HPDE6-E6E7 (cell line): ENCODE data around the gene ROR2.

Source experiments
- DNase-seq: peaks from one replicate; pipeline ENCODE4 v3.0.0; 2011; ENCODE audit warnings: missing footprints; ENCODE audit errors: extremely low spot score

Gene ROR2

DNA sequence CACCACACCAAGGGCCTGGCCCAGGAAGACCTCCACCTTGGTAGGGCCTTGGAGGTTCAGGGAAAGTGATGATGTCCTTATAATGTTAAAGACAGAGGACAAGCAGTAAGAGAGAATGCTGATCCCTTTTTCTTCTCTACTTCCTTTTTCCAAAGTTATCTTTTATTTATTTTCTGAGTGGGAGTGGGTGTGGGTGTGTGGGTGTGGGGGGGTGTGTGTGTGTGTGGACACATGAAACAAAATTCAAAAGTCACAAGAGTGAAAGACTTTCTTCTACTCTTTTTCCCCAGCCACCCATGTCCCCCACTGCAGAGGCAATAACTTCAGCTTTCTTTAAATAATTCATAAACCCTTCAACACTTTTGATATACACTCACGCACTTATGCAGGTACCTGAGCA, 70.8 kb downstream of the ROR2 start:
- no peak for DNase-seq

DNA sequence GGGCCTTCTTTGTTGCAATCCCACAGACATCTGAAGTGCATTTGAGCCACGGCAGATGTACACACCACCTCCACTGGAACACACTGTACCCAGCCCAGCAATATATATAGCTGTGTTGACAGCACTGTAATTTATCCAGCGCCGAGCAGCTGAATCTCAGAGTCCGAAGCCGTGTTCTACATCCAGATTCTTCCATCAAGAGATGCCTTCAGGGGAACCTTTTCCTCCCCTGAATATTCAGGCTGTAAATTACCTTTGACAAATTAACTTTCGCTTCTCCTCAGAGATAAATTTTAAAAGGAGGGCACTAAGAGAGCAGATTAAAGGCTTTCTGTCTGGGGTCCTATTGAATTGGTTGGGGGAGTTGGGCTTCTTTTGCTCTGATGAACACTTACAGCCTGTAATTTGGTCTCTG, 76.4 kb downstream of the ROR2 start:
- no peak for DNase-seq

DNA sequence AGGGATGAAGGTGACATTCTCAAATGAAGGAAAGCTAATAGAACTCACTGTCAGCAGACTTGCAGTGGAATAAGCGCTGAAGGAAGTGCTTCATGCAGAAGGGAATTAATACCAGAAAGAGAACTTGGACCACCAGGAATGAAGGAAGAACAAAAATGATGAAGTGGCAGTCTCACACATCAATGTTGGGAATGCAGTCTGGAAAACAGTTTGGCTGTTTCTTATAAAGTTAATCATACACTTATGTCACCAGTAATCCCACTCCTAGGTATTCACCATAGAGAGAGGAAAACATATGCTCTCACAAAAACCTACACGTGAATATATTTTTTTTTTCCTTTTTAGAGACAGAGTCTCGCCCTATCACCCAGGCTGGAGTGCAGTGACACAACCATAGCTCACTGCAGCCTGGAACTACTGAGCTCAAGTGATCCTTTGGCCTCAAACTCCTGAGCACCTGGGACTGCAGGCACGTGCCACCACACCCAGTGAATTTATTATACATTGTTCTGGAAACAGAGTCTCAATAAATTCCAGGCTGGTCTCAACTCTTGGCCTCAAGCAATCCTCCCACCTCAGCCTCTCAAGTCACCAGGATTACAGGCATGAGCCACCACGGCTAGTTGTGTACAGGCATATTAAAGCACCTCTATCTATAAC, 81.2 kb downstream of the ROR2 start:
- no peak for DNase-seq

DNA sequence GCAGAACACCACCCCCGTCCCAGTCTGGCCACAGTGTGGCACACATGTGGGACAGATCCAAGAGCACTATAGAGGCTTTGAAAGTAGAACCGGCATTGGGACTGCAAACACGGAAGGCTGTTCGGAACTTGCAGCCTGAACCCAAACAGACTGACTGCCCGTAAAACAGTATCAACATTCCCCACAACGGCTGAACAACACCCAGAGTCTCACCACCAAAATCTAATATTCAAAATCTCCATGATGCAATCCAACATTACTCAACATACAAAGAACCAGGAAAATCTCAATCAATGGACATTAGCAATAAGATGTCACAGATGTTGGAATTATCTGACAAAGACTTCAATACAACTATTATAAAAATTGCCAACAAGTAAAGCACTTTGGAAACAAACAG, 82.3 kb downstream of the ROR2 start:
- no peak for DNase-seq

DNA sequence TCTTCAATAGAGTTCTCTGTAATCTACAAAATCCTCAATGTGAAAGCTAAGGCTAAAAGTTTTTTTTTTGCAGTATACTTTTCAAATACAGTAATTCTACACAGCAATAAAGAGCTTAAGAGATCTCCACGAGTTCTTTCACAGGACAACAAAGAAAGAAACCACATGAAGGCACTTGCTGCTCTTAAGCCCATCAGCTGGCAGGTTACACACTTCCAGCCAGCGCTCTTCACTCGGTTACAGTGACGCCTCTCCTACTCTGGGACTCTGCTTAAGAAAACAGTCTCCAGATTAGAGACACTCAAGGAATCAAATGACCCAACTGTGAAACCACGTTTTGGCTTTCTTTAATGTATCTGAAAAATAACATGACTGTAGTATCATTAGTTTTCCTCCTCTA, 85.0 kb downstream of the ROR2 start:
- no peak for DNase-seq

DNA sequence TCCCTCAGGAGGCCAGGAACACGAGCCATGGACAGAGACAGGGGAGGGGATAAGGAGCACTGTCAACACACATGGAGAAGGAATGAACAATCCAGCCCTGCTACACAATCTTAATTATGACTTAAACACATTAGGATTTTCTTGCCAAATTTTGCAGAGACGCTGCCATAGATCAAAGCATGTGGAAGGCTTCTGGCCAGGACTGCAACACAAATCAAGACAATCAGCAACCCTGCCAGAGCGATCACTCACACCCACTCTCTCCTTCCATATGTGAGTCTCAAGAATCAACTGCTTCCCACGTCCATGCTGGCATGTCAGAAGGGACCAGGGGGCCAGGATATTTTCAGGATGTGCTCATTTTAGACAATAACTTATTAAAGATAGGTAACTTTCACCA, 85.6 kb downstream of the ROR2 start:
- no peak for DNase-seq

DNA sequence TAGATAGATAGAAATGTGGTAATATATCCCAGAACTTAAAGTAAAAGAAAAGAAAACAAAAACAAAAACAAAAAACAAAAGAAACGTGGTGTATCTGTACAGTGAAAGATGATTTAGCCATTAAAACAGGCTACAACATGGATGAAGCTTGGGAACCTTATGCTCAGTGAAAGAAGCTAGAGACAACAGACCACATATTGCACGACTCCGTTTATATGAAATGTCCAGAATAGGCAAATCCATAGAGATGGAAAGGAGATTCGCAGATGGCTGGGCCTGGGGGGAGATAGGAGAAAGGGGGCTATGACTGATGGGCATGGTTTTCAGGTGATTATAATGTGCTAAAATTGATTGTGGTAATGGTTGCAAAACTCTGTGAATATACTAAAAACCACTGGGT, 86.6 kb downstream of the ROR2 start:
- DNase-seq = no peak

DNA sequence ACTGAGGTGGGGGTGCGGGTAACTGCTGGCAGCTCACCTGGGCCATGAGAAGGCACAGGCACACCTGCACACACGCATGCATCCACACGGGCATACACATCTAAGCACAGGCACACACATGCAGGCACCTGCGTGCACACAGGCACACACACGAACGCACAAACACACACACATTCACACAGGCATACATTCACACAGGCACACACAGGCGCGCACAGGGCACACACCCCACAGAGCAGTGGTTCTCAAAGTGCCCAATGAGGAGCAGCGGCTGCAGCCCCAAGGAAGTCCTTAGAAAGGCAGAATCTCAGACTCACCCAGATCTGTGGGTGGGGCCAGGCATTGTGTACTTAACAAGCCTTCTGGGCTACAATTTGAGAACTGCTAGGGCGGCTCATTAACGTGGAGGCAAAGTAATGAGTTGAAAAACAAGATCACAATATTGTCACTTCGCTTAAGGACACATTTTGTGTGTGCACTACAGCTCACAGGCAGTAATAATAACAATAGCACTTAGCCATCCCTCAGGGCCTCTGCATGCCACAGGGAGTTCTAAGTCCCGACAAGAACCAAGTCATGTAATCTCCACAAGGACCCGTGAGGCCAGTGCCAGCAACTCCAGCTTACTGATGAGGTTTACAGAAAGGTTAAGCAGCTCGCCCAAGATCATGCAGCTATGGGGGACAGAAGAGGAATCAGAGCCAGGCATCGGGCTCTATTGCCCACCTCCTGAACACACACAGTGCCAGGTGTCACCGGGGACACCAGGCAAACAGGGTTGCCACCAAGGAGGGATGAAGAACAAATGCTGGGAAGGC, 91.6 kb downstream of the ROR2 start:
- no peak for DNase-seq

DNA sequence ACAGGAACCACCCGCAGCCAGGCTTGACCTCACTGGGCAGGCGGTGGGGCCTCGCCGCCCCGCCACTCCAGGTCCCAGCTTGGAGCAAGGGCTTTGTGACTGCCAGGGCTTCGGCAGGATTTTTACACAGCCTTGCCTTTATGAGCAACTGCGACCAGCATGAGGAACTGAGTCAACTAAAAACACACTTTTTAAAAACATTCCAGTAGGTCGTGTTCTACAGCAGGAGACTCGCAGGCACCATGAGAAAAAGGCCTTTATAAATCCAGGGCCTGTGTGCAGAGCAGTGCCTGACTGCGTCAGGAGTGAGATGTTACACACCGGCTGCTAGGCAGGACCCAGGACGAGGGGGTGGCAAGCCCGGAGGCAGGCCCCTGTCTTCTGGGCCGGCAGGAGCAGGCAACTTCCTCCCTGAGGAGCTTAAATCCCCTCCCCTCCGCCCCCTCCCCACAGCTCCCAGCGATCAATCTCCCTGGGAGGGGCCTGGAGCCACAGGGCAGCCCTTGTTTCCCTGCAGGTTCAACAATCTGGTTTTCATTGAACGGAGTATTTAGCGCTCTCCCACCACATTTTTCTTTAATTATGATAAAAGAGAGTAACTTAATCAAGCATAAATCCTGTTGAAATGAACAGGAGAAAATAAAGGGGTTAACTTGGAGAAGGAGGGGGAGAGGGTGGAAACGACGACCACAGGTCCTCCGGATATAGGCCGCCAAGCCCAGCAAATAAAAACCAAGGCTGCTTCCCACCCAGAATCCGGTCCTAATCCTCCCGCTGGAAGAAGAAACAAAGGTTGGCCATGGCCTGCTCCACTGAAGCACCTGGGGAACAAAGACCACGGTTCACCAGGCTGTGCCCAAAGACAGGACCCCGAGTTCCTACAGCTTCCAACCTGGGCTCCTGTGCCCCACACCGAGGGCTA, 92.5 kb downstream of the ROR2 start:
- no peak for DNase-seq

DNA sequence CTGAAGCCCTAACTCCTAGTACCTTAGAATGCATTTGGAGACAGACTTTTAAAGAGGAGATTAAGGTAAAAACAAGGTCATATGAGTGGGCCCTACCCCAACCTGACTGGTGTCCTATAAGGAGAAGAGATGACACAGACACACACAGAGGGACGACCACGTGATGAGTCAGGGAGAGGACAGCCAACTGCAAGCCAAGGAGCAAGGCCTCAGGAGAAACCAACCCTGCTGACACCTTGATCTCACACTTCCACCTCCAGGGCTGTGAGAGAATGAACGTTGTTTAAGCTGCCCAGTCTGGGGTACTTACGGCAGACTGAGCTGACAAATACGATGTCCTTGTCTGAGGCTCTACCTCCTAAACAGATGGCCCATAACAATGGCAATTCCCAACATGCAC, 93.6 kb downstream of the ROR2 start:
- DNase-seq = no peak

DNA sequence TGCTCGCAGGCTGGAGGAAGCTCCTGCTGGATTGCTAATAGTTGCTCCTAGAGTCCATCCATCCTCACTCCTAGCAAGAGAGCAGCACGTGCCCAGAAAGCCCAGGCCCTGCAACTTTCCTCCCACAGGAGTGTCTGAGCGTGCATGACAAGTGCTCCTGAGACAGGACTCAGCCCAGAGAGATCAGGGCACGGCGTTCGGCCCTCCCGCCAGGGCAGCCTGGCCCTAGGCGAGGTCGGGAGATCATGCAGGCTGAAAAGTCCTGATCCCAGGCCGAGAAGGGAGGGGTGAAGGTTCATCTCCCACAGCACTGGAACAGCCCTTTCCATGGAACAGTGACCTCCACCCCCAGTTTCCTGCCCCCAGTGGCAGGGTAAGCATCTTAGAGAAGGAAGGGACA, 94.8 kb downstream of the ROR2 start:
- DNase-seq = no peak

DNA sequence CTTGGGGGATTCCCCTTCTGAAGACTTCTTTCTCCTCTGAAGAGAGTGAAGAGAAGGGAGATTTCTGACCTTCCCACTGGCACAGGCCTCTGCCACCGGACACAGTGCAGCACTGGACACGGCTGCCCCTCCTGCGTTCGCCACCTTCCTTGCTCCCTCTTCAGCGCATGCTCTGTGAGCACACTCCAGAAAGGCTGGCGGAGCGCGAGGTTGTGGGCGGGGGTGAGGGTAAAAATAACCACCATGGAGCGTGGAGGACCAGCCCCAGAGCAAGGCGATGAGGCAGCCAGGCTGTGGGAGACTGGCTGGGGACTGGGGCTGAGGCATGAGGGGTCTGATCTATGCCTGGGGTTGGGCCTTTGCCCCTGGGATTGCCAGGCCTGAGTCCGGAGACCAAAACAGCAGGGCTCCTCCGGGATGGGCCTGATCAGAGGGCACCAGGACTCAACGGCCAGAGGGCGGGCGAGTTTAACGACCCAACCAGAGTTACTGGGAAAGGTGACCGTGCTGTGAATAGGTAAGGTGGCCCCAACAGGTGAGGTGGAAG, 97.2 kb downstream of the ROR2 start:
- no peak for DNase-seq

DNA sequence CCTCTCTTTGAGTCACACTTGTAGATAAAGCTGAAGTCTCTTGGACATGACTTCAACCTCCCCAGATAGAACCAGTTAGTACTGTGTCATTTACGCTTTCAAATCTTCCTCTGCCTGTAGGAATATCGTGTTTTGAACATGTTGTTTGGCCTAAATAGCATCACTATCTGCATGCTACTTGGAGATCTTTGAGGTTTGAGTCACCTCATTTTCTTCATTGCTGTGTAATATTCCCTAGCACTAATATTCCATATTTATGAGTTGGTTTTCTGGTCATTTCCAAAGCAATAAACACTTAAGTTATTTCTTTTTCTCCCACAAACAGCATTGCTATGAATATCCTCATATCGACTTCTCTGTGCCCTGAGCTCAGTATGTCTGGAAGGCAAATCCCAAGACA, 100.3 kb downstream of the ROR2 start:
- no peak for DNase-seq

DNA sequence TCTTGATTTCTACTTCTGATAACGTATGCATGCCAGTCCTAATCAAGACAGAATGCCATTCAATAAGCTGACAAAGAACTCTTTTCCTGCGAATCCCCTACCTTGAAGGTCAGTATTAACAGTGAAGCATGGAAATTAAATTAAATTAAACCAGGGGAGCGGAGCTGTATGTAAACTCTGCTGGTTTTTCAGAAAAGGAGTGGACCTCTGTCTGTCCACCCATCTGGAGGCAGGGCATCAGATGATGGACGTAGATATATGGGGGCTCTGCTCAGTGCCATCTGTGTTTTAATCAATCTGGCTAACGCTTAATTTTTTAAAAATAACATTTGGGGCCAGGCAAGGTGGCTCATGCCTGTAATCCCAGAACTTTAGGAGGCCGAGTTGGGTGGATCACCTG, 101.9 kb downstream of the ROR2 start:
- DNase-seq = no peak

DNA sequence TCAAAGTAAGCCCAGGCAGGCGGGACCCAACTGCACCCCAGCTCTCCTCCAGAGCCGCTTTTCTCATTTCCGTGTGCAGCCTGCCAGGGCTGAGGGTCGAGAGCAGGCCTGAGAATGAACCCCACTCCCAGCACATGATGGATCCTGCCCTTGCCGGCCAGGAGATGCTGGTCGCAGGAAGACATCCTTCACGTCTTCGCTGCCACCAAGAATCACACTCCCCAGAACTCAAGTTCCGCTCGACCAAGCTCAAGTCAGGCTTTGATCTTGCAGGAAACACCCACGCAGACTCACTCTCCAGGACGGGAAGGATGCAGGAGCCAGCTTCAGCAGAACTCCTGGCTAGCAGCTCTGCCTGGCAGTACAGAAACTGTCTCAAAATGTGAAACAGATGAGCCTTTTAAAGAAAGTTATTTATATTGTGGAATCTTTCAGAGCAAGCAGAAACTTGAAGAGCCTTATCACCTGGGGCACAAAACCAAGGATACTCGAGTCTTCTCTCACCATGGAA, 102.4 kb downstream of the ROR2 start:
- no peak for DNase-seq

DNA sequence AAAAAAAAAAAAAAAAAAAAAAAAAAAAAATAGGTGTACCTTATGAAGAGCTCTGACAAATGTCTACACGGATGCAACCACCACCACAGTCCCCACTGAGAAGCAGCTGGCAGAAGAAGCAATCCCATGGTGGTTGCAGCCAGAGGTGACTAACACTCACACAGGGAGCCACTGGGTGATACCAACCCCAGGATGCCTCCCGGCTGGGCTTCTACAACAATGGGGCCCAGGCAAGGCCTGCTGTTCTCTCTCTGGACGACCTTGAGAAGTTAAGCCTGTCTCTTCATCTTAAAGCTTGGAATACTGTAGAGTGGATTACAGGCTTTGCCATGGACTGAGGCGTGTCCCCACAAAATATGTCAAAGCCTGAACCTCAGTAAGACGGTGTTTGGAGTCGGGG, 104.1 kb downstream of the ROR2 start:
- DNase-seq = no peak

DNA sequence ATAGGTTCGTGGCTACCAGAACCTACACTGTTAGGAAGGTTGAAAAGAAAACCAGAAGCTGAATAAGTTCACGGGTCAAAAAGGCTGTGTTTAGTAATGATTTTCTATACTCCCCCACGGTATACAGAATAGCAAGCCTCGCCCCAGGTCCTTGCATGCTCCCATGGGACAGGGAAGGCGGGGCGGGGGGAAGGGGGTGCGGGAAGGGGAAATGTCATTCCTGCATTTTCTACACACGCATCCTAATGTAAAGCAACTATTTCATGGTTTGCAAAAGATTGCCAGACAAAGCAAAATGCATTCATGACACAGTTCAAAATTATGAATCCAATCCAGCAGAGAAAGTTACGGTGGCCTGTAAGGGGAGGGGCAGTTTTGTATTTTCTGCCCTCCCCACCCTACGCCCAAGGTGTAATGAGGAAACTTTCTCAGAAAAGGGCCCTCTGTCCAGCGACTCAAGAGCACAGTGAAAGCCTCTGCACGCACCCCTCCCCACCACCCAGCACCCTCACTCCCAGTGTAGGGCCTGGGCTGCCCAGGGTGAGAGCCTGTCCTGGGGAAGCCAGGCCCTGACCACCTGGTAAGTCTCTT, 105.2 kb downstream of the ROR2 start:
- DNase-seq = no peak

DNA sequence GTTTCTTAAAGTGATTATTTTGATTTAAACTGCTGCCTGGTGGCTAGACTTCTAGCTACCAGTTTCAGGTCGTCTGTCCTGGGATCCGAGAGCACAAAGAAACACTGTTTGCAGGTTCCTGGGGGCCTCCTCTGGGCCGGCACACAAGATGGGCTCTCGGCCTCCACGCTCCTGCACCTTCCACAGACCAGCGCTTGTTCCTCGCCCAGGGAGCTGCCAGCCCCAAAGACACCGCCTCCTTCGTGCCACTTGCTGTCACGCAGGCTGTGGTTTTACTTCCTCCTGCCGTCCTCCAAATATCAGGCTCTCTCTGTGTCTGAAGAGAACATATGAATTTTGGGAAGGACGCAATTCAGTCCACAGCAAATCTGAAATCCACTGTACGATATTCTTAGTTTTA, 105.8 kb downstream of the ROR2 start:
- no peak for DNase-seq

DNA sequence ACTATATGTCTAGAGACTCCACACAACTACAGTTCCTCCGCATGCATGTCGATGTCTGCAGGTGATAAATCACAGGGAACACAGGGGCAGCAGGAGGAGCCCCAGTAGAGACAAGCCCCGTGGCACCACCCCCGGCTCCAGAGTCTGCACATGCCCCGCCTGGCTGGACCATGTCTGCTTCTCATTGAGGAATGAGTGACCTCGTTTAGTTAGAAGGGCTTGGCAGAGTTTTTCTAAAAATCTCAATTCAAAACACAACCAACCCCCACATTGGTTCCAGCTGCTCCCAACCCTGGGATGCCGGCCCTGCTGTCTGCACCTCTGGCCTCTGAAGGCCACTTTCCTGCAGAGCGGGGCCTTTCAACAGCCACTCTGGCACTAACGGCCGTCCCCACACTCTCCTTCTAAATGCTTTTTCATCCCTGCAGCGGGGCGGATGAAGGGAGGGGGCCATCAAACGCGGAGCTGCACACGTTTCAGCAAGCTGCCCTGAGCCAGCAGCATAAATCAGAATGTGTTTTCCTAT, 106.3 kb downstream of the ROR2 start:
- no peak for DNase-seq

DNA sequence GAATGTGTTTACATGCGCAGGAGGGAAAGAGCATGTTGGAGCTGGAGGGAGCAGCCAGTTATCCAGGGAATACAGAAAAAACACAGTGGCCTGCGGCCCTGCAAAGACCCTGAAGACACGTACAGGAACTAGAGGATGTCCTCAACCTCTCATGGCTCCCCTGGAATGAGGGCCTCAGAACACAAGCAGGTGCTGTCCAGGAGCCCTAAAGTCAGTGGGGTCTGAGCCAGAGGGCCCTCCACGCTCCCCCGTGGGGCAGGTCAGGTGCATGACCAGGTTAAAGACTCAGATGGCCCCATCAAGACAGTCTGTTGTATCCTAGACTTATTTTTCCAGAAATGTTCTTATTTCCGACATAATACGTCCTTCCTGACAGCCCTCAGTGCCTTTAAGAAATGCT, 106.9 kb downstream of the ROR2 start:
- no peak for DNase-seq

DNA sequence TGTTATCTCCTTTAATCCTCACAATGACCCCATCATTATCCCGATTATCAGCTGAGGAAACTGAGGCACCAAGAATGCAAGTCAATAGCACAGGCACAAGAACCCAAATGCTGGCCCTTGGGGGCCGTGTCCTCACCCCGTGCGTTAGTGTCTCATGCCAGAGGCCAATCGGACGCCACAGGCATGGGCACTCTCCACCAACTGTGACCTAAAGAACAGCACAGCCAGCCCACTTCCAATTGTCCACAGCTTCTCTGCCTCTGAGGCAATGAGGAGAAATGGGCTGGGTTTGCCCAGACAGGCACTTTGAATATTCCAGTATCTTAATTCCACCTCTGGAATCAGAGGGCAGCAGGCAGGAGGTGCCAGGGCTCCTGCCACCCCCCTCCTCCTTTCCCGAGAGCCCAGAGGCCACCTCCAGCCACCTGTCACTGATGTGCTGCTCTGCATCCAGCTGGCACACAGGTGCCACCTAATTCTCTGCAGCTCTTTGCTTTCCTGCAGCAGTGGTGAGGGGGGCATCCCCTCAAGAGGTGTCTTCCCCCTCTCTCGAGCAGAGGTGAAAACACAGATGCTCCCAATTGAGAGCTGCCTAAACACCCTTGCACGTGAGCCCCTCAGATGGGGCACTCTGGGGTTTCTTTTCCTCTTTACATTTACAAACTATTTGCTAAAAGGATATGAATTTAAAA, 107.5 kb downstream of the ROR2 start:
- DNase-seq = no peak
